Epithelial cell of prostate (primary cell): ENCODE data around the gene SERINC3.

Experiments
- DNase-seq: peaks from one replicate; pipeline ENCODE4 v3.0.0-alpha.2; 2011; ENCODE audit warnings: low read depth, low spot score
- H3K27ac ChIP-seq: fragments of 450-650 bp; 2 replicates; pipeline ENCODE4 v1.5.1; 2017; ENCODE audit warnings: mild to moderate bottlenecking

SERINC3 gene

DNA sequence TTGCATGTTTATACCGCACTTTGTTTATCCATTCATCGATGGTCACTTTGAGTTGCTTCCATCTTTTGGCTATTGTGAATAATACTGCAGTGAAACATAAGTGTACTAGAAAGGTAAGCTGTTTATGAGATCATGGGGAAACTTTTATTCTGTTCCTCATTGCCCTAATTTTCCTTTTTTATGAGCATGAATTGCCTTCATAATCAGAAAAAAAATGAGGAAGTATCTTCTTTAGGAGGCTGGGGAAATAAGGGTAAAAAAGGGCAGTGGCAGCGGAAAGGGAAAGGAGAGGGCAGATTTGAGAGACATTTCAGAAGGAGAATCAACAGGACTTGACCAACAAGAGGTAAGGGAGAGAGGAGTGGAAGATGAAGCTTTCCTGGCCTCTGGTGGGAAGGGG lies 14.3 kb upstream of the SERINC3 start:
- DNase-seq, result no peak
- H3K27ac ChIP-seq, result no peak overlapping the region

DNA sequence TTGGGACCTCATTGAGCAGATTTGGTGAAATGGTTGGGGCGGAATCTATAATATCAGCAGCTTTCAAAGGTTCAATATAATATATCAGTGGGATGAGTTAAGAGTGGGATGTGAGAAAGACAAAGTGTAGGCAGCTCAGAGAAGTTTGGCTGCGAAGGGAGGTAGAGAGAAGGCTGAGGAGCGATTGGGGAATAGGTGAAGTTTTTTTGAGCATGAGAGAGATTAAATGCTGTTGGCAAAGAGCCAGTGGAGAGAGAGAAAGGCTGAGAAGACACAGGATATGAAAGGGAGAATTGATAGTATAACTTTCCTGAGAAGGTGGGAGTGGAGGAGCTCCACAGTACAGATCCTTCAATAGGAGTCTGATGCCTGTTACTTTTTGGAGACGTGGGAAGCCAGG lies 12.1 kb upstream of the SERINC3 start:
- no peak overlapping the region for H3K27ac ChIP-seq
- no peak for DNase-seq

DNA sequence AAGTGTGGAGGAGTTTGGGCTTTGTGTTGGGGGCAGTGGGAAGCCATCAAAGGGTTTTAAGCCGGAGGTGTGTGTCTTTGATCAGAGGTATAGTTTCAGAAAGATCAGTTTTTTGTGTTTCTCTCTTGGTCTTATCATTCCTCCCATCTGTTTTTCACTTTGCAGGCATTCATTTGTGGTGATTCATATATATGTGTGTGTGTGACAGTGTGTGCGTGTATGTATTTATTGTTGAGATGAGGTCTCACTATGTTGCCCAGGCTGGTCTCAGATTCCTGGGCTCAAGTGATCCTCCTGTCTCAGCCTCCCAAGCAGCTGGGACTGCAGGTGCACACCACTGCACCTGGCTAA lies 11.1 kb upstream of the SERINC3 start:
- no peak overlapping the region for H3K27ac ChIP-seq
- DNase-seq, result no peak

DNA sequence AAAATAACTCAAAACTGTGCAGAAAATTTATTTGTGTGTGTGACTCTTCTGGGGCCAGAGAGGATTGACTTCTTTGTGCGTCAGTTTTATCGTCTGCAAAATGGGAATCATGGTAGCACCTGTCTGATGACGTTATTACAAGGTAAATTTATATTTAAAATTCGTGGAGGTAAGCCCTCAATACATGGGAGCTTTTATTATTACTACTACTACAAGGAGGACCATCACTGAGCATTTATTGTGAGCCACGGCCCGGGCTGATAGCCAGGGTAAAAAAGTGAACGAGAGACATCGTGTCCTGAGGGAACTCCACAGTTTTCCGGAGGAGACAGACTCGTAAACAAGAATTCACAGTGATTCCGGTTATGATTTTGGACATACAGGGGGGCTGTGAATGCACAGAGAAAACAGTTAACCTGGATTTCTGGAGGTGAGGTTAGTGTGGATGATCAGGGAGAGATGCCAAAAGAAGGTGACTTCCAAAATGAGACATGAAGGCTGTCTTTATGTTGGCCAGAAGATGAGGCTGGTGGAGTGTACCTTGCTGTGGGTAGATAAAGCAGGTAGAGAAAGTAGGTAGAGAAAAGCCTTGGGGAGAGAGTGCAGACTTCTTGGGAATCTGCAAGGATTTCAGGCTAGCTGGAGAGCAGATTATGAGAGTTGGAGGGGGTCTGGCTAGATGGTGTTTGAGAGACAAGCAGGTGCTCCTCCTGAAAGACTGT lies 10.6 kb upstream of the SERINC3 start:
- no peak for DNase-seq
- no peak overlapping the region for H3K27ac ChIP-seq

DNA sequence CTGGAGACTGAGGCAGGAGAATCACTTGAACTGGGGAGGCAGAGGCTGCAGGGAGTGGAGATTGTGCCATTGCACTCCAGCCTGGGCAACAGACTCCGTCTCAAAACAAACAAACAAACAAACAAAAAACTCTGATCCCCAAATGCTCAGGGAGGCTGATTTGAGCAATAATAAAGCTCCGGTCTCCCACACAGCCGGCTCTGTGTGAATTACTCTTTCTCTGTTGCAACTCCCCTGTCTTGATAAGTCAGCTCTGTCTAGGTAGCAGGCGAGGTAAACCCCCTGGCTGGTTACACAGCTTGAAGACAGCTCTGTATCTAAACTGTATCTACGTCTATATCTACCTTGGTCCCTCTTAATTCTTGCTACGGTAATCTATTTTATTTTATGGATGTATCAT lies 6.4 kb upstream of the SERINC3 start:
- H3K27ac ChIP-seq, result no peak overlapping the region
- no peak for DNase-seq

DNA sequence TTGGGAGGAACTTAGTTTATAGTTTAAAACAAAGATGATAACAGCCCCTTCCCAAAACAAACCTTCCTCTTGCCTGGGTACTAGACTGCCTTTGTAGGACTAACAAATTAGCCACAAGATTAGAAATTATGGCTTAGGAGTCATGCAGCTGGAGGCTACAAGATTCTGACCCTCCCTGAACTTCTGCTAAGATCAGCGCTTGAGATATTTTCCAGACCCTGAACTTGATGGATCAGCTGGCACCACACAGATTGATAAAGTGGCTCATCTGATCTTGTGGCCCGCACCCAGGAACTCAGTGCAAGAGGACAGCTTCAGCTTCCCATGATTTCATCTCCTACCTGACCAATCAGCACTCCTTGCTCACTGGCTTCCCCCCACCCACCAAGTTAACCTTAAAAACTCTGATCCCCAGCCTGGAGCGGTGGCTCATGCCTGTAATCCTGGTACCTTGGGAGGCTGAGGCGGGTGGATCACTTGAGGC lies 5.9 kb upstream of the SERINC3 start:
- no peak overlapping the region for H3K27ac ChIP-seq
- no peak for DNase-seq

DNA sequence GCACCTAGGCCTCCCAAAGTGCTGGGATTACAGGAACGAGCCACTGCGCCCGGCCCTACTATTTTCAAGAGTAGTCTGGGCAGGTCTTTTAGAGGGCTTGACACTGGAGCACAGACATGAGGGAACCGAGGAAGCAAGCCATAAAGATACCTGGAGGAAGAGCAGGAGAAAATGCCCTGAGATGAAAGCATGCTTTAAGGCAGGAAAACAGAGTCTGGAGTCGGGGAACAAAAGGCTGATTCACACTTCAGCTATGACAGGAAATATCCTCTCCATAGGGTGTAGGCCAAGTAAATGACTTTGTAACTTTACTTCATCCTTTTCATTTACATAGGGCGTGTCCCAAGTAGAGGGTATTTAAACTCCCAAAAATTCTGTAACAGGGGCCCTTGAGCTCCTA lies 4.3 kb upstream of the SERINC3 start:
- no peak for DNase-seq
- peak overlapping the region; percentile 87 for H3K27ac ChIP-seq

DNA sequence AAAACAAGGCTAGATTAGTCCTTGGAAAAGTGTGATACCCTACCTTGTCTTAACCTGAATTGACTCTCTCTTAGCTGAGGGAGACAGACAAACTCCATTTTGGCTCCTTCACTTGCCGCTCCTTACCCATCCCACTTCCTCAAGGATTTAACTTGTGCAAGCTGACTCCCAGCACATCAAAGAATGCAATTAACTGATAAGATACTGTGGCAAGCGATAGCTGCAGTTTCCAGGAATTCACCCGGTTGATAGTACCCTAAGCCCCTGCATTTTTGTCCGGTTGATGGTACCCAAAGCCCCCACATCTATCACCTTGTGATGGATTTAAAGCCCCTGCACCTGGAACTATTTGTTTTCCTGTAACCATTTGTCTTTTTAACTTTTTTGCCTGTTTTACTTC lies 1.9 kb upstream of the SERINC3 start:
- no peak overlapping the region for H3K27ac ChIP-seq
- no peak for DNase-seq

DNA sequence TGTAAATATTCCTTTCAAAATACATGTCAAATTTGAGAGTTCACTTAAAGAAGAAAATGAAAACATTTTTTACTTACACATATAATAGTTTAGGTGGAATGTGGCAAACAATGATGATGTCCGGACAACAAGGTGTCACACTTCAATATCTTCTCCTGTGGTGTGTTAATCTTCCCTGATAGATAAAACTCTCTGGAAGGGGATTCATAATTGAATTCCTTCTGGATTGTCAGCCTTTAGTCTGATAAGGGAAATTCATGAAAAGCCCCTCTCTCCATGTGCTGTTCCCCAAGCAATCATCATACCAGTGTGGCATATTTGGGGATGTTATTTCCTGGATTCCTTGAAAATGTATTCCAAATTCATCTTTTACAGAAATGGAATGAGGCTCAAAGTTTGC lies 971 bp upstream of the SERINC3 start:
- peak overlapping the region; percentile 88 for H3K27ac ChIP-seq
- no peak for DNase-seq

DNA sequence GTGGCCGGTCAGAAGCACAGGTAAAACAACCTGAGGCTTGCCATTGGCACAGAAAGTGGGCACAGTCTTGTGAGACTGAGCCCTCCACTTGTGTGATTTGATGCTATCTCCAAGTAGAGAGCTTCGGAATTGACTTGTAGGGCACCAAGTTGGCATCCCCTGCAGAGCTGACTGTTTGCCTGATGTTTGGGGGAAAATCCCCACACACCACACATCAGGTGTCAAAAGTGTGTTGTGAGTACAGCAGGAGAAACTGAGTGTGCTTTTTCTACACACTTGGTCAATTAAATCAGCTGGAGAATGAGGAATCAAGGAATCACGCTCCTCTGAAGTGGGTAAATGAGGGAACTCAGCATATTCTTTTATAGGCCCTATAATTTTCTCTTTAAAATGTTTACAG lies 989 bp downstream of the SERINC3 start:
- peak overlapping the region; percentile 88 for H3K27ac ChIP-seq
- no peak for DNase-seq

DNA sequence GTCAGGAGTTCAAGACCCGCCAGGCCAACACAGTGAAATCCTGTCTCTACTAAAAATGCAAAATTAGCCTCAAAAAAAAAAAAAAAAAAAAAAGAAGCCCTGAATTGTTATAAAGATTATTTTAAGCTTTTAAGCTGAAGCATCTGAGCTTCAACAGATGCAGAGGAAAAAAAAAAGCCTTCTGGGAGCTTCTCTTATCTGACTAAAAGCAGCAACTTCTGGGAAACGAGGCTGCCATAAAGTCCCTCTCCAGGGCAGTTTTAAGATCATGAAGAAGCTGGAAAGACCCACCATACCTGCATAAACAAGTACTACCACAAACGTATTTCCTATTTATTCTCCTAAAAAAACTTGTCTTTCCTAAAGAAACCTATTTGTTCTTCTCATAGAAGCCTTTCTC lies 3.6 kb downstream of the SERINC3 start:
- no peak for DNase-seq
- H3K27ac ChIP-seq, result no peak overlapping the region

DNA sequence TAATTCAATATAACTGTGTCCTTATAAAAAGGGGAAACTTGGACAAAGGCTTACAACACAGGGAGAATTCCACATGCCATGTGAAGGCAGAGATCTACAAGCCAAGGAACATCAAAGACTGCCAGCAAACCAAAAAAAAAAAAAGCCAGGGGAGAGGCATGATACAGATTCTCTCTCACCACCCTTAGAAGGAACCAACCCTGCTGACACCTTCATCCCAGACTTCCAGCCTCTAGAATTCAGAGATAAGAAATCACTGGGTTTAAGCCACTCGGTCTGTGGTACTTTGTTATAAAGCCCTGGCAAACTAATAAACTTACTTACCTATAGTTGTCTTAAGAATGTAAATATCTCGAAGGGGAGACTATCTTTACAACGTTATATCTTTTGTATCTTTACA lies 4.4 kb downstream of the SERINC3 start:
- H3K27ac ChIP-seq, result no peak overlapping the region

DNA sequence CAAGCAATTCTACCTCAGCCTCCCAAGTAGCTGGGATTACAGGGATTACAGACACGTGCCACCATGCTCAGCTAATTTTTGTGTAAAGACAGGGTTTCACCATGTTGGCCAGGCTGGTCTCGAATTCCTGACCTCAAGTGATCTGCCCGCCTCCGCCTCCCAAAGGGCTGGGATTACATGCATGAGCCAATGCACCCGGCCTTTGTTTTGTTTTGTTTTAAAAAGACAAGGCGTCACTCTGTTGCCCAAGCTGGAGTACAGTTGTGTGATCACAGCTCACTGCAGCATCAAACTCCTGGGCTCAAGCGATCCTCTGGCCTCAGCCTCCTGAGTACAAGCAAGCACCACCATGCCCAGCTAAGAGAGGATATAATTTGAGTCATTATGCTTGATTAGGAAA lies 5.4 kb downstream of the SERINC3 start:
- no peak for DNase-seq
- H3K27ac ChIP-seq, result no peak overlapping the region

More for the DNA sequence above, 4.4 kb downstream of the SERINC3 start:
- DNase-seq, result no peak

DNA sequence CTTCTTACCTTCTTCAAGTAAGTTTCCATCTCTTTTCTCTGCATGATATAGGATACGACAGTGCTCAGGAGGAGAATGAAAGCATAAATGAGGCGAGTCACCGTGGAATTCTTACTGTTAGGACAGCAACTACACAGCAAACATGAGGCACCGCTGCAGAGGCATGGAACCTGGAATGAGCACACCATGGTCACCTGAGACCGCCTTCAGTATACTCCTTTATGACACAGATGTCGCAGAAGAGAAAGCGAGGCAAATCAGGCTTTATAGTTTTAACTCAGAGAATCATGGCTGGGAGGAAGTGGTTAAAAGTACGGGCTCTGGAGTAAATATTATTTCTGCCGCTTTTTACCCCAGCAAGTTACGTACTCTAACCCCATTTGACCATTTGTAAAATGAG lies 8.0 kb downstream of the SERINC3 start:
- H3K27ac ChIP-seq, result no peak overlapping the region
- DNase-seq, result no peak

DNA sequence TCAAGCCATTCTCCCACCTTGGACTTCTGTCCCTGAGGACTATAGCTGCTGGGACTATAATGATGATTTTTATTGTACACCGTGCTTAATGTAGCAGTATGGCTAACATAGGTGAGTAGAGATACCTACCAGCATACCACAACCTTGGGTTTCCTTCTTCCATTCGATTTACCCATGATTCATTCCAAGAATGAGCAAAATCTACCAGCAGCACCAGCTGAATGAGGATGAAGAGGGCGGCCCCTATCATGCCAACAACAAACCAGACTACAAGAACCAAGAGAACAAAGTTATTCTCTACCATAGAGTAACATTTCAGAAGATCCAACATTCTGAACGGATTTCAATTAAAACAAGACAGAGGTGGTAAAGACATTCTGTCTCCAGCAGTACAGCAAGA lies 12.1 kb downstream of the SERINC3 start:
- no peak for DNase-seq
- no peak overlapping the region for H3K27ac ChIP-seq

DNA sequence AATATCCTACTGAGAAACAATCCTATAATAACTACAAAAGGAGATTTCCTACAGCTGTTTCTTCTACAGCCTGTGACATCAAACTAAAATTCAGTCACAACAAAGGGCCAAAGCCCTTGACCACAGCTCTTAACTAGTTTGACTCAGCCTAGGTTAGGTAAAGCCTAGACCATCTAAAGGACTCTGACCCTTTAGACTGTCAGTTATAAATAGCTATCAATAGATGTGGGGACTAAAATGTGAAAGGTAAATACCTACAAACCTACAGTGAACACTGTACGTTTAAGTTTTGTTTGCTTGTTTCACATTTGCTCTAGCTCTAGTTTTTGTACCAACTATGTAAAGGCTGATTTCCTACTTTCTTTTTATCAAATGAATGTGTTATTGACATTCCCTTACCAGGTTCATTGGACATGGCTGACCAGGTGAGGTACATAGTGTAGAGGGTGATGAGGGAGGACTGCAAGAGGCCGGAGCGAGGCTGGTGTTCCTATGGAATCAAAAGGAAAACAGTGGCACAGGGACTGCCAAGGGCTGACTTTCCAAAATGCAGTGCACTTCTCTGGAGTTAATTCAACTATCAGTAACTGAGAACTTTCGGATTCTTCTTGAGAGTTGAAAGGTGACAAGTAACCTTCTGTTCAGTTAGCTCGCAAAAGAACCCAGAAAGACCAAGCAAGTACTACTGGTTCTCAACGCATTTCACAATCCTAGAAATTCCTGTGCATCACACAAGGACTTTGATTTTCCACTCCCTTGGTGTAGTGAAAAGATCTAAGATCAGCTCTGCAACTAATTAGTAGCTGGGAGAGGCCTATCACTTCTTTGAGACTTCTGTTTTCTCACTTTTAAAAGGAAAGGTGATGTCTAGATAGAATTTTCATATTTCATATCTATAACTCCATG lies 17.2 kb downstream of the SERINC3 start:
- no peak overlapping the region for H3K27ac ChIP-seq
- no peak for DNase-seq

DNA sequence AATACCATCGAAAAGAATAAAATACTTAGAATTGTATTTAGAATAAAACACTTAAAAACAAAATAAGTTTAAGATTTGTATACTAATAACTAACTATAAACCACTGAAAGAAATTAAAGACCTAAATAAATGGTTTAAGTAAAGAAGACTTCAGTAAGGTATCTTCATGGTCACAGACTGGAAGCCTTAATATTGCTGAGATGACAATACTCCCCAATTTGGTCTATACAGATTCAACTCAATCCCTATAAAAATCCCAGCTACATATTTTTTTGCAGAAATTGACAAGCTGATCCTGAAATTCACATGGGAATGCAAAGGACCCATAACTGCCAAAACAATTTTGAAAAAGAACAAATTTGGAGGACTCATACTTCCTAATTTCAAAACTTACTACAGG lies 18.9 kb downstream of the SERINC3 start:
- no peak for DNase-seq
- H3K27ac ChIP-seq, result no peak overlapping the region

DNA sequence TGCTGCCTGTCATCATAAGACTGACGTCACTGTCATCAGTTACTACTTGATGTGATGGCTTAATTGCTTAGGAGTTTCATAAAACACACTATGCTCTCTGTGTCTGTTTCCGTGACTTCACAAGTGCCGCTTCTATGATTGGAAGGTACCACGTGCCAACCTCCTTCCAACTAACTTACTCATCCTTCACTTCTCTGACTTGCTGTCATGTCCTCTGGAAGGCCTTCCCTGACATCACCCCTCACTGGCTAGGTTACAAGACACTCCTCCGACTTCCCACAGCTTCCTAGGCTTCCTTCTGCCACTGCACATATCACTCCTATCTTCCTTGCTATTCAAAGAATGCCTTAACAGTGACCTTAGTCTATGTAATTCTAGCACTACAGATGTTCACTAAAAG lies 20.4 kb downstream of the SERINC3 start:
- DNase-seq, result no peak
- H3K27ac ChIP-seq, result no peak overlapping the region

DNA sequence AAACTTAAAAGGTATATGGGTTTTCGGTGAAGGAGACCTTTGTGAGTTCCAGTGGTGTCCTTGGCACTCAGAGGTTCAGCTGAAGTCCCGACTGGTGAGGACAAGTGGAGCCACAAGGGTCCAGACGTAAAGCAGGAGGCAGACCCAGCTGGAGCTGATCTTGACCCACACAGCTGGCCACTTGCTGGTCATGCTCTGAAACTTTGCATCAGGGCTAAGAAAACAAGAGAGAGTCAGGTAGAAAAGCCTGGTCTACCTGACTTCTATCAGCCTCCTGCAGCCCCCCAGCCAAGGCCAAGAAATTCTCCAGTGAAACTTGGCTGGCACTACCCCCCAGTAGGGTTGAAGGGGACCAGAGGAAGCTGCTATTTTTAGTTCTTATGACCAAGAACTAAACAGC lies 21.6 kb downstream of the SERINC3 start:
- no peak for DNase-seq
- no peak overlapping the region for H3K27ac ChIP-seq

DNA sequence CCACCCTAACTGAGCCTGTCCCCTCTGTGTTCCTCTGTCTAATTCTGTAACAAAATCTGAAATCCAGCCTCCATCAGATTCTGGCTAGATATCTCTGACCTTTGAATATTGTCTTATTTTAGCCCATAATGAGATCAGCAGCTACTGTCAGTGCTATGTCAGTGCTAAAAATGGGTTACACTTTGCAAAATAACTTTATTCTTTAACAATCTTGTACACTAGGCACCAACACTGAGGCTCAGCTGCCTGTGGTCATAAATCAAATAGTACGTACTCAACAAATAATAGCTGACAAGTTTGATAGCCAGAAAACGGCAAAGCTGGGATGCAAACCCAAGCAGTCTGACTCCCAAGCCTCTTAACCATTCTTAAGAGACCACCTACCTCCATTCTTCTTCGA lies 24.1 kb downstream of the SERINC3 start:
- H3K27ac ChIP-seq, result peak overlapping the region; percentile 99
- DNase-seq, result no peak

DNA sequence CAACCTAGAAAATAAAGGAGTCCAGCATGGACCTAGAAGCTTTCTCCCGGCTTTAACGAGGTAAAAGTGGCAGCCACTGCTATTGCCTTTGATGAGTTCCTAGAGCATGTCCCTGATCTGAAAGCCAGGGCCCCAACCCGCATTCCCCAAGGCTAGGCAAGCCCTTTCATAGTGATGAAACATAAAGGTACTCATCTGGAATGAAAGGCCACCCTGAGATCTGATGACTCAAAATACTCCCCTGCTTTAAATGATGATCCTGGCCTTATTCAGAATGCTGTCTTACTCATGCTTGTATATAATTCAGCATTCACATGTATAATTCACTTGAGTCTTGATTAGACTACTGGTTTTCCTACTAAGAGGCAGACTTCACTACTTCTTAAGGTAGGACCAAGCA lies 24.9 kb downstream of the SERINC3 start:
- DNase-seq, result peak; percentile 94
- H3K27ac ChIP-seq, result peak overlapping the region; percentile 99
